H1 (cell line): ENCODE measurements around the gene TNRC6C. TPM values are rescaled to one million over a fixed set of nuclear protein-coding genes. Genes with fewer than 3 reads are reported as not detected.

Source experiments
- CTCF ChIA-PET: fragments of 300-600 bp; sonication (Branson Sonifier 250); formaldehyde crosslinking; loops from one replicate; lab custom pipeline; 2021; ENCODE audit not compliant: partially characterized antibody; lab: Charles Lee
- POLR2A ChIA-PET: fragments of 300-600 bp; sonication (Branson Sonifier 250); formaldehyde crosslinking; loops from one replicate; lab custom pipeline; 2021; ENCODE audit warnings: inconsistent platforms; ENCODE audit not compliant: partially characterized antibody; lab: Charles Lee
- DNase-seq, 2 experiments: peaks; one replicate each; pipeline versions ENCODE4 v3.0.0 to v3.0.0-alpha.2; 2010 to 2022; ENCODE audit warnings: low spot score in 2 of 2, low read depth in 1 of 2, mixed read lengths in 1 of 2
- FAIRE-seq: peaks from 2 replicates; lab custom pipeline; 2011; peaks lifted over from hg19 to GRCh38; lab: Jason Lieb, UNC
- H2AFZ ChIP-seq: 2 replicates; pipeline ENCODE4 v1.8.1; 2012; ENCODE audit warnings: low read length, inconsistent platforms
- H2AK5ac ChIP-seq: 2 replicates; pipeline ENCODE4 v1.6.1; 2013; ENCODE audit warnings: low read depth, low read length
- H2BK120ac ChIP-seq: replicated peaks from 2 replicates; pipeline ENCODE3; 2013; ENCODE audit warnings: low read depth, low read length, inconsistent platforms
- H2BK12ac ChIP-seq: 2 replicates; pipeline ENCODE4 v1.6.1; 2013; ENCODE audit warnings: low read depth, low read length
- H2BK15ac ChIP-seq: 2 replicates; pipeline ENCODE4 v1.6.1; 2013; ENCODE audit warnings: low read length
- H2BK20ac ChIP-seq: 2 replicates; pipeline ENCODE4 v1.6.1; 2013; ENCODE audit warnings: low read length
- H2BK5ac ChIP-seq: 2 replicates; pipeline ENCODE4 v1.6.1; 2013; ENCODE audit warnings: low read depth, low read length
- H3K14ac ChIP-seq: 2 replicates; pipeline ENCODE4 v1.6.1; 2013; ENCODE audit warnings: inconsistent platforms; ENCODE audit not compliant: insufficient read length
- H3K18ac ChIP-seq: 2 replicates; pipeline ENCODE4 v1.6.1; 2013; ENCODE audit warnings: low read length; ENCODE audit errors: extremely low read depth
- H3K23ac ChIP-seq: 2 replicates; pipeline ENCODE4 v1.6.1; 2013; ENCODE audit warnings: inconsistent platforms; ENCODE audit not compliant: insufficient read length
- H3K23me2 ChIP-seq: 2 replicates; pipeline ENCODE4 v1.6.1; 2013; ENCODE audit warnings: low read depth, low read length
- H3K27ac ChIP-seq: 2 replicates; pipeline ENCODE4 v1.6.1; 2011; ENCODE audit warnings: low read depth, low read length, inconsistent platforms
- H3K27me3 ChIP-seq, 4 experiments: replicated peaks in 1 of 4; 1 replicate in 1 of 4; 2 replicates in 3 of 4; pipeline versions ENCODE4 v1.6.1 to v1.8.1; 2011 to 2013; ENCODE audit warnings: low read length in 3 of 4, mild to moderate bottlenecking in 3 of 4, inconsistent platforms in 2 of 4, mixed read lengths in 2 of 4, moderate library complexity in 1 of 4; ENCODE audit not compliant: control insufficient read depth in 3 of 4, insufficient read depth in 3 of 4; ENCODE audit errors: extremely low read depth in 1 of 4
- H3K36me3 ChIP-seq, 4 experiments: 2 replicates each; pipeline versions ENCODE4 v1.6.1 to v1.8.1; 2011 to 2013; ENCODE audit warnings: mild to moderate bottlenecking in 4 of 4, low read length in 3 of 4, moderate library complexity in 2 of 4, control low read depth in 1 of 4, inconsistent platforms in 1 of 4; ENCODE audit not compliant: insufficient read depth in 4 of 4, control insufficient read depth in 2 of 4
- H3K4ac ChIP-seq: replicated peaks from 2 replicates; pipeline ENCODE3; 2013; ENCODE audit warnings: low read length, low read depth, mixed read lengths, inconsistent platforms; ENCODE audit not compliant: insufficient read length
- H3K4me1 ChIP-seq, 4 experiments: replicated peaks in 1 of 4; 1 replicate in 1 of 4; 2 replicates in 3 of 4; pipeline versions ENCODE4 v1.6.1 to v1.8.1; 2011 to 2013; ENCODE audit warnings: low read length in 3 of 4, inconsistent platforms in 2 of 4, mixed read lengths in 1 of 4; ENCODE audit not compliant: insufficient read depth in 4 of 4, control insufficient read depth in 3 of 4
- H3K4me2 ChIP-seq, 2 experiments: 2 replicates each; pipeline versions ENCODE4 v1.6.1 to v1.8.1; 2011 to 2013; ENCODE audit warnings: low read depth in 2 of 2, low read length in 2 of 2, control low read depth in 1 of 2, inconsistent platforms in 1 of 2, mild to moderate bottlenecking in 1 of 2; ENCODE audit not compliant: insufficient read depth in 1 of 2
- H3K4me3 ChIP-seq, 4 experiments: fragments of 200-600, 300-600 bp in 1 of 4; sonication (generic), shearing (Covaris generic), sonication (Bioruptor Twin) in 1 of 4; 2 replicates each; pipeline versions ENCODE4 v1.5.1 to v1.8.1; 2011 to 2016; ENCODE audit warnings: low read length in 4 of 4, low read depth in 3 of 4, control low read depth in 2 of 4, inconsistent platforms in 2 of 4, mild to moderate bottlenecking in 2 of 4, mixed read lengths in 1 of 4, moderate library complexity in 1 of 4; ENCODE audit not compliant: insufficient read depth in 2 of 4; ENCODE audit errors: extremely low read depth in 1 of 4
- H3K56ac ChIP-seq: replicated peaks from 2 replicates; pipeline ENCODE3; 2013; ENCODE audit warnings: low read depth, mild to moderate bottlenecking, mixed read lengths, low read length, inconsistent platforms; ENCODE audit not compliant: insufficient read length
- H3K79me1 ChIP-seq: 2 replicates; pipeline ENCODE4 v1.6.1; 2013; ENCODE audit warnings: low read depth, low read length, control low read depth
- H3K79me2 ChIP-seq, 2 experiments: 2 replicates each; pipeline versions ENCODE4 v1.6.1 to v1.8.1; 2012 to 2013; ENCODE audit warnings: low read length in 2 of 2, mild to moderate bottlenecking in 2 of 2, inconsistent platforms in 1 of 2; ENCODE audit not compliant: insufficient read depth in 2 of 2, control insufficient read depth in 1 of 2
- H3K9ac ChIP-seq, 4 experiments: replicated peaks in 1 of 4; 1 replicate in 1 of 4; 2 replicates in 3 of 4; pipeline versions ENCODE4 v1.6.1 to v1.8.1; 2011 to 2013; ENCODE audit warnings: low read depth in 3 of 4, low read length in 3 of 4, control low read depth in 2 of 4, mild to moderate bottlenecking in 2 of 4, moderate library complexity in 2 of 4, inconsistent platforms in 1 of 4; ENCODE audit errors: extremely low read depth in 1 of 4
- H3K9me3 ChIP-seq, 2 experiments: 2 replicates each; pipeline versions ENCODE4 v1.6.1 to v1.8.1; 2012 to 2013; ENCODE audit warnings: mild to moderate bottlenecking in 2 of 2, moderate library complexity in 2 of 2, control low read depth in 1 of 2, inconsistent platforms in 1 of 2, low read depth in 1 of 2, low read length in 1 of 2, mixed read lengths in 1 of 2; ENCODE audit not compliant: insufficient read depth in 2 of 2
- H4K20me1 ChIP-seq, 2 experiments: replicated peaks in 1 of 2; 2 replicates each; pipeline versions ENCODE3 to v1.8.1; 2011 to 2013; ENCODE audit warnings: inconsistent platforms in 2 of 2, low read length in 2 of 2, mild to moderate bottlenecking in 1 of 2; ENCODE audit not compliant: insufficient read depth in 2 of 2, control insufficient read depth in 1 of 2
- H4K5ac ChIP-seq: 2 replicates; pipeline ENCODE4 v1.6.1; 2013; ENCODE audit warnings: low read length, low read depth, mixed read lengths, inconsistent platforms; ENCODE audit not compliant: insufficient read length
- H4K8ac ChIP-seq: 2 replicates; pipeline ENCODE4 v1.8.0; 2013; ENCODE audit warnings: mild to moderate bottlenecking, moderate library complexity, low read length, inconsistent platforms; ENCODE audit not compliant: insufficient read depth; ENCODE audit errors: extremely low read depth
- H4K91ac ChIP-seq: replicated peaks from 2 replicates; pipeline ENCODE3; 2013; ENCODE audit warnings: low read length, mixed read lengths, inconsistent platforms; ENCODE audit not compliant: insufficient read length
- EP300 ChIP-seq, 2 experiments: IDR thresholded peaks; 1 replicate in 1 of 2; 2 replicates in 1 of 2; pipeline ENCODE4 v1.6.1; 2011 to 2012; ENCODE audit warnings: low read depth in 2 of 2, low read length in 2 of 2, mild to moderate bottlenecking in 2 of 2, borderline replicate concordance in 1 of 2, inconsistent platforms in 1 of 2, moderate library complexity in 1 of 2
- GABPA ChIP-seq: IDR thresholded peaks from 2 replicates; pipeline ENCODE4 v1.6.1; 2011; ENCODE audit warnings: mild to moderate bottlenecking, low read length, moderate library complexity, borderline replicate concordance; ENCODE audit not compliant: insufficient read depth
- HDAC2 ChIP-seq, 2 experiments: fragments of 300-600 bp in 1 of 2; sonication (generic) in 1 of 2; IDR thresholded peaks; 2 replicates each; pipeline ENCODE4 v1.6.1; 2011 to 2012; ENCODE audit warnings: low read depth in 2 of 2, low read length in 2 of 2, mild to moderate bottlenecking in 2 of 2, moderate library complexity in 2 of 2, borderline replicate concordance in 1 of 2, inconsistent platforms in 1 of 2
- JUND ChIP-seq: IDR thresholded peaks from 2 replicates; pipeline ENCODE4 v1.6.1; 2011; ENCODE audit warnings: mild to moderate bottlenecking, improper control_type of control experiment, low read length
- KDM1A ChIP-seq: fragments of 200-600, 300-600 bp; sonication (generic); IDR thresholded peaks from 2 replicates; pipeline ENCODE4 v1.7.1; 2016; ENCODE audit warnings: mild to moderate bottlenecking, low read length, borderline replicate concordance
- PHF8 ChIP-seq: fragments of 200-600 bp; sonication (generic); conservative IDR thresholded peaks from 2 replicates; pipeline ENCODE4 v1.7.1; 2012; ENCODE audit warnings: low read depth, mild to moderate bottlenecking, inconsistent platforms, low read length, moderate library complexity
- SP1 ChIP-seq: IDR thresholded peaks from 2 replicates; pipeline ENCODE4 v1.6.1; 2011; ENCODE audit warnings: low read depth, low read length
- SP2 ChIP-seq: IDR thresholded peaks from 2 replicates; pipeline ENCODE4 v1.6.1; 2012; ENCODE audit warnings: mild to moderate bottlenecking, low read length, inconsistent platforms
- TCF12 ChIP-seq: IDR thresholded peaks from 2 replicates; pipeline ENCODE4 v1.6.1; 2011; ENCODE audit warnings: low read depth, mild to moderate bottlenecking, low read length
- YY1 ChIP-seq: IDR thresholded peaks from 2 replicates; pipeline ENCODE4 v1.6.1; 2011; ENCODE audit warnings: low read depth, mild to moderate bottlenecking, low read length
- WGBS, 2 experiments: shearing (Covaris generic) in 1 of 2; methylation state at CpG; one replicate each; pipeline versions ENCODE4 v1.1.6 to v1.1.7; 2013 to 2015; ENCODE audit warnings: low lambda C conversion rate in 2 of 2, mixed read lengths in 2 of 2, inconsistent platforms in 1 of 2, low coverage in 1 of 2, missing lambda C conversion rate in 1 of 2; ENCODE audit not compliant: insufficient replicate concordance in 2 of 2, insufficient coverage in 1 of 2, insufficient read length in 1 of 2; ENCODE audit errors: extremely low coverage in 1 of 2, missing lambda C conversion rate in 1 of 2; 5-methylcytosine and 5-hydroxymethylcytosine counted together
- polyA plus RNA-seq, 7 experiments: library from polyadenylated mRNA; depleted of rRNA in 3 of 7; stranded (reverse) in 5 of 7; unstranded in 2 of 7; fragments of >200 nt in 5 of 7; fragments of 200-250 nt in 2 of 7; gene quantifications; 1 replicate in 5 of 7; 2 replicates in 1 of 7; 4 replicates in 1 of 7; pipeline versions ENCODE4 v1.2.1 to v1.2.3, GENCODE V29; 2011 to 2013; ENCODE audit warnings: missing spikeins in 2 of 7, mixed read lengths in 2 of 7
- total RNA-seq: library from RNA; stranded (reverse); fragmentation: NEBNext Ultra II Directional; extraction: Animal tissue kit (Norgen Biotek cat#: 25700); gene quantifications from 2 replicates; pipeline ENCODE4 v1.2.1, GENCODE V29; 2021
- TF ChIP-seq, protein P1 (sequence below): IDR thresholded peaks from 2 replicates; pipeline ENCODE4 v1.6.1; 2012; ENCODE audit warnings: inconsistent platforms

TNRC6C gene
- total and polyA plus RNA-seq, 2 of the 8 experiments (the other 6 are each of a cell fraction or from before 2014, with no cell fraction given), result 2.8 to 28.9 TPM

DNA sequence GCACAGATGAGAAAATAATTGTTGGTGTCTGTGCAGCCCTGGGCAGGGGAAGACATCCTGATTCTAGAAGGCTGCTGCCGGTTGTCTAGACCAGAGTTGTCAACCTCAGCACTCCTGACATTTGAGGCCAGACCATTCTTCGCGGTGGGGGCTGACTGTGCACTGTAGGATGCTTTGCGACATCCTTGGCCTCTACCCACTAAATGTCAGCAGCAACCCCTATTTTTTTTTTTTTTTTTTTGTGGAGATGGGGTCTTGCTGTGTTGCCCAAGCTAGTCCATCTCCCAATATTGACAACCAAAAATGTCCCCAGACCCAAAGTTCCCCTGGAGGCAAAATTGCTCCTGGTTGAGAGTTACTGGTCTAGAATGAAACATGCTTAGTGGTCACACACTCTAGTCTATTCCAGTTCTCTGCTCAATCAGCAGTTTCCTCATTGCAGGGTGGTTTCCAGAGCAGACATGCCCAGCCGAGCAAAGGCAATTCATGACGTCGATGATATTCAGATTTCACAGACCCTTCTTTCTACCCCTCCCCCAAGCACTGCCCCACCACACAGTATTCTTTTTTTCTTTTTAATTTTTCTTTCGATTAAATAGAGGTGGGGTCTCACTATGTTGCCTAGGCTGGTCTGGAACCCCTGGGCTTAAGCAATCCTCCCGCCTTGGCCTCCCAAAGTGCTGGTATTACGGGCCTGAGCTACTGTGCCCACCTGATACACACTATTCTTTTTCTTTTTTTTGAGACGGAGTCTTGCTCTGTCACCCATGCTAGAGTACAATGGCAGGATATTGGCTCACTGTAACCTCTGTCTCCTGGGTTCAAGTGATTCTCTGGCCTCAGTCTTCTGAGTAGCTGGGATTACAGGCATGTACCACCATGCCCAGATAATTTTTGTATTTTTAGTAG lies 196.7 kb downstream of the TNRC6C start:
- Histone ChIP-seq H3K27me3 (no peaks in the 10 kb centered on the region), H2AFZ (no peak overlapping the region), H3K56ac (no peak overlapping the region), H3K9me3 (no peaks in the 10 kb centered on the region), H3K79me2 (no peaks in the 10 kb centered on the region), H3K23me2 (no peaks in the 10 kb centered on the region), H4K91ac (no peak overlapping the region), H4K5ac (no peak overlapping the region), H3K9ac (no peak overlapping the region), H3K36me3 (no peaks in the 10 kb centered on the region), H2AK5ac (no peak overlapping the region), H4K8ac (no peak overlapping the region), H3K14ac (no peak overlapping the region), H3K4me2 (no peak overlapping the region), H3K4ac (no peak overlapping the region), H2BK120ac (no peak overlapping the region), H2BK12ac (no peak overlapping the region), H2BK15ac (no peak overlapping the region), H3K4me1 (no peaks in the 10 kb centered on the region), H3K27ac (no peak overlapping the region), H2BK5ac (no peak overlapping the region), H3K18ac (no peak overlapping the region), H4K20me1 (no peaks in the 10 kb centered on the region), H3K79me1 (no peaks in the 10 kb centered on the region), H2BK20ac (no peak overlapping the region), H3K23ac (no peak overlapping the region), H3K4me3 (no peak overlapping the region)
- CTCF ChIA-PET, result no interaction called here
- FAIRE-seq (no peak), DNase-seq (no peak)
- POLR2A ChIA-PET, result no interaction called here
- 94% methylated on average over 11 of the region's 11 CpGs; no CpG with 5 or more reads in 1 of the 2 experiments for WGBS, 2 experiments
- no peak for TF ChIP-seq HDAC2 (IDR thresholded peaks at IDR 0.05; ENCODE audit: borderline replicate concordance in 1 of 2, low read depth in 2 of 2, low read length in 2 of 2)
- TF ChIP-seq TCF12, result no peak
- TF ChIP-seq YY1, result no peak
- no peak for TF ChIP-seq KDM1A
- no peak for TF ChIP-seq JUND
- TF ChIP-seq, protein P1, sequence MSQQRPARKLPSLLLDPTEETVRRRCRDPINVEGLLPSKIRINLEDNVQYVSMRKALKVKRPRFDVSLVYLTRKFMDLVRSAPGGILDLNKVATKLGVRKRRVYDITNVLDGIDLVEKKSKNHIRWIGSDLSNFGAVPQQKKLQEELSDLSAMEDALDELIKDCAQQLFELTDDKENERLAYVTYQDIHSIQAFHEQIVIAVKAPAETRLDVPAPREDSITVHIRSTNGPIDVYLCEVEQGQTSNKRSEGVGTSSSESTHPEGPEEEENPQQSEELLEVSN, result no peak
- no peak for TF ChIP-seq GABPA
- no peak for TF ChIP-seq EP300 (IDR thresholded peaks at IDR 0.05; ENCODE audit: borderline replicate concordance in 1 of 2, low read depth in 2 of 2, low read length in 2 of 2)
- TF ChIP-seq SP2, result no peak
- TF ChIP-seq SP1, result no peak
- no peak for TF ChIP-seq PHF8
